Endodermal cell (in vitro differentiated cells): ENCODE results near the gene RPGRIP1. TPM values are rescaled to one million over a fixed set of nuclear protein-coding genes. Genes with fewer than 3 reads are reported as not detected.

Experiments
- DNase-seq: peaks from one replicate; pipeline ENCODE4 v3.0.0-alpha.2; 2017
- H3K27ac ChIP-seq: 2 replicates; pipeline ENCODE4 v1.5.1; 2013; ENCODE audit warnings: mild to moderate bottlenecking, low read depth, low read length, moderate library complexity
- H3K27me3 ChIP-seq: 2 replicates; pipeline ENCODE4 v1.6.1; 2013; ENCODE audit warnings: mild to moderate bottlenecking, low read length, moderate library complexity; ENCODE audit not compliant: insufficient read depth, control insufficient read depth, poor library complexity, severe bottlenecking
- H3K36me3 ChIP-seq: 2 replicates; pipeline ENCODE4 v1.7.0; 2013; ENCODE audit warnings: mild to moderate bottlenecking, low read length, moderate library complexity; ENCODE audit not compliant: control insufficient read depth, insufficient read depth
- H3K4me1 ChIP-seq: one replicate; pipeline ENCODE4 v1.7.0; 2013; ENCODE audit warnings: low read length; ENCODE audit not compliant: control insufficient read depth, insufficient read depth
- H3K4me3 ChIP-seq: 2 replicates; pipeline ENCODE4 v1.5.1; 2013; ENCODE audit warnings: mild to moderate bottlenecking, low read length, moderate library complexity
- H3K9ac ChIP-seq: 2 replicates; pipeline ENCODE4 v1.6.1; 2013; ENCODE audit warnings: mild to moderate bottlenecking, low read length, moderate library complexity; ENCODE audit not compliant: poor library complexity, severe bottlenecking; ENCODE audit errors: extremely low read depth
- H3K9me3 ChIP-seq: 2 replicates; pipeline ENCODE4 v1.6.1; 2013; ENCODE audit warnings: mild to moderate bottlenecking, low read length, moderate library complexity; ENCODE audit not compliant: control insufficient read depth
- H3K27ac Mint-ChIP-seq: 2 replicates; pipeline ENCODE4 v1.8.0; 2020; ENCODE audit warnings: mixed read lengths
- H3K27me3 Mint-ChIP-seq: 2 replicates; pipeline ENCODE4 v1.8.0; 2021; ENCODE audit warnings: mild to moderate bottlenecking, mixed read lengths; ENCODE audit not compliant: insufficient read depth
- H3K36me3 Mint-ChIP-seq: 2 replicates; pipeline ENCODE4 v1.8.0; 2020; ENCODE audit warnings: low read depth, mixed read lengths
- H3K4me1 Mint-ChIP-seq: 2 replicates; pipeline ENCODE4 v1.8.0; 2020; ENCODE audit warnings: mixed read lengths
- H3K4me3 Mint-ChIP-seq: 2 replicates; pipeline ENCODE4 v1.8.0; 2020; ENCODE audit warnings: mild to moderate bottlenecking, moderate library complexity, mixed read lengths
- H3K9me3 Mint-ChIP-seq: 2 replicates; pipeline ENCODE4 v1.8.0; 2020; ENCODE audit warnings: mild to moderate bottlenecking, mixed read lengths
- WGBS, 2 experiments: methylation state at CpG; one replicate each; pipeline versions ENCODE4 v1.1.5 to v1.1.7; 2013; ENCODE audit warnings: missing lambda C conversion rate in 2 of 2, mixed read lengths in 1 of 2; ENCODE audit not compliant: insufficient coverage in 1 of 2, insufficient read length in 1 of 2; 5-methylcytosine and 5-hydroxymethylcytosine counted together
- total RNA-seq, 2 donors: library from RNA; stranded (reverse); fragmentation: NEBNext Ultra II Directional in 1 of 2; extraction: Animal tissue kit (Norgen Biotek cat#: 25700) in 1 of 2; gene quantifications; 2 replicates in 1 of 2; 3 replicates in 1 of 2; pipeline ENCODE4 v1.2.1, GENCODE V29; 2021
- TF ChIP-seq, protein P1 (sequence below): fragments of 200-600 bp; sonication (generic); conservative IDR thresholded peaks from 2 replicates; pipeline ENCODE4 v1.5.0; 2021; ENCODE audit warnings: antibody characterized with exemption, mild to moderate bottlenecking

The RPGRIP1 gene
- total RNA-seq, 2 donors from 2014 or later: 0.29 TPM; not detected in 1

DNA sequence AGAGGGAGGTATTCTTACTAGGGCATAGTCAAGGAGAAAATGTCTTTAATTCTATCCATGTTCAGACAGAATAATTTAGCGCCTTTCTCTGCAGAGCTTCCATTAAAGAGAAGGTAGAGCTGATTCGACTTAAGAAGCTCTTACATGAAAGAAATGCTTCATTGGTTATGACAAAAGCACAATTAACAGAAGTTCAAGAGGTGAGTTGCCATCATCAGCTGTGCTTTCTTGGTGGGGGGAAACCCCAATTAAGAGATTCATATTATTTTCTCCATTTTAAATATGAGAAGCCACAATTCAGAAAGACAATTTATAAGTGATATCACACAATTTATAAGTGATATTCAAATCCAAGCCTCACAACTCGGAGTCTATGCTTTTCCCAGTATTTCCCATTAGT is 27.8 kb downstream of the RPGRIP1 start:
- Histone ChIP-seq H3K27me3 (no peaks in the 10 kb centered on the region), H3K36me3 (no peaks in the 10 kb centered on the region), H3K4me1 (no peaks in the 10 kb centered on the region), H3K9ac (no peak overlapping the region), H3K4me3 (peak overlapping the region; percentile 79), H3K27ac (no peak overlapping the region), H3K9me3 (no peaks in the 10 kb centered on the region)
- DNase-seq: no peak
- Mint-ChIP-seq H3K27me3 (no peaks in the 10 kb centered on the region), H3K4me1 (peaks cover 19% of the 10 kb centered on the region), H3K9me3 (no peaks in the 10 kb centered on the region), H3K36me3 (no peaks in the 10 kb centered on the region), H3K4me3 (peak overlapping the region; percentile 61), H3K27ac (peak overlapping the region; percentile 93)
- TF ChIP-seq, protein P1, sequence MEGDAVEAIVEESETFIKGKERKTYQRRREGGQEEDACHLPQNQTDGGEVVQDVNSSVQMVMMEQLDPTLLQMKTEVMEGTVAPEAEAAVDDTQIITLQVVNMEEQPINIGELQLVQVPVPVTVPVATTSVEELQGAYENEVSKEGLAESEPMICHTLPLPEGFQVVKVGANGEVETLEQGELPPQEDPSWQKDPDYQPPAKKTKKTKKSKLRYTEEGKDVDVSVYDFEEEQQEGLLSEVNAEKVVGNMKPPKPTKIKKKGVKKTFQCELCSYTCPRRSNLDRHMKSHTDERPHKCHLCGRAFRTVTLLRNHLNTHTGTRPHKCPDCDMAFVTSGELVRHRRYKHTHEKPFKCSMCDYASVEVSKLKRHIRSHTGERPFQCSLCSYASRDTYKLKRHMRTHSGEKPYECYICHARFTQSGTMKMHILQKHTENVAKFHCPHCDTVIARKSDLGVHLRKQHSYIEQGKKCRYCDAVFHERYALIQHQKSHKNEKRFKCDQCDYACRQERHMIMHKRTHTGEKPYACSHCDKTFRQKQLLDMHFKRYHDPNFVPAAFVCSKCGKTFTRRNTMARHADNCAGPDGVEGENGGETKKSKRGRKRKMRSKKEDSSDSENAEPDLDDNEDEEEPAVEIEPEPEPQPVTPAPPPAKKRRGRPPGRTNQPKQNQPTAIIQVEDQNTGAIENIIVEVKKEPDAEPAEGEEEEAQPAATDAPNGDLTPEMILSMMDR: no peak
- WGBS, 2 experiments: 84 to 93% methylated on average over 3 of the region's 3 CpGs

DNA sequence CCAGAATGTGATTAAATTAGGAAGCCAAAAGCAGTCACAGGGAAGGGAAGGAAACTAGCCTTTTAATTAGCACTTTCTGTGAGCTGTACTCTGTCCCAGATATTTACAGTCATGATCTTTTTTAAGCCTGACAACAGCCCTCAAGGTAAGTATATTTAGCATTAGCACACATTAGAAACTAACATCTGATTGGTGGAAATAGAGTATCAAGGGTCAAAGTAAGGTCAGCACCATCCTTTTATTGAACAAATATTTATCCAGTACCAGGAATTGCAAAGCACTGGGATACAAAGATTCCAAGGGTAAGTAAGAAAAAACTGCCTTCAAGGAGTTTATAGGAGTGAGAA is 28.2 kb downstream of the RPGRIP1 start:
- H3K4me3 ChIP-seq: peak overlapping the region; percentile 79
- DNase-seq: no peak
- Mint-ChIP-seq H3K4me3 (peak overlapping the region; percentile 61), H3K27ac (peak overlapping the region; percentile 93), H3K4me1 (peaks cover 19% of the 10 kb centered on the region), H3K36me3 (no peaks in the 10 kb centered on the region), H3K9me3 (no peaks in the 10 kb centered on the region), H3K27me3 (no peaks in the 10 kb centered on the region)
- H3K27me3 ChIP-seq: no peaks in the 10 kb centered on the region
- H3K4me1 ChIP-seq: no peaks in the 10 kb centered on the region
- H3K9ac ChIP-seq: peak overlapping the region; percentile 48
- H3K36me3 ChIP-seq: no peaks in the 10 kb centered on the region
- H3K9me3 ChIP-seq: no peaks in the 10 kb centered on the region
- no peak overlapping the region for H3K27ac ChIP-seq
- TF ChIP-seq, protein P1: no peak

GRCh38 chr14:21308479-21309237 is 28.8 kb downstream of the RPGRIP1 start:
- Mint-ChIP-seq H3K36me3 (no peaks in the 10 kb centered on the region), H3K9me3 (no peaks in the 10 kb centered on the region), H3K27ac (peak overlapping the region; percentile 93), H3K4me1 (peaks cover 19% of the 10 kb centered on the region), H3K27me3 (no peaks in the 10 kb centered on the region), H3K4me3 (peak overlapping the region; percentile 61)
- peak overlapping the region; percentile 13 for H3K27ac ChIP-seq
- TF ChIP-seq, protein P1: no peak
- peak overlapping the region; percentile 49 for H3K9ac ChIP-seq
- H3K9me3 ChIP-seq: no peaks in the 10 kb centered on the region
- WGBS, 2 experiments: 1% methylated on average over 12 to 16 of the region's 16 CpGs
- H3K4me1 ChIP-seq: no peaks in the 10 kb centered on the region
- peak; percentile 97 for DNase-seq
- peak overlapping the region; percentile 79 for H3K4me3 ChIP-seq
- no peaks in the 10 kb centered on the region for H3K36me3 ChIP-seq
- no peaks in the 10 kb centered on the region for H3K27me3 ChIP-seq
